C4-2B (cell line): ENCODE data around the gene CATSPER4.

ENCODE experiments used
- ZFX ChIP-seq: fragments of 450-650 bp; IDR thresholded peaks from 2 replicates; pipeline ENCODE4 v1.6.1; 2017
- TF ChIP-seq, protein P1 (sequence below): fragments of 450-650 bp; conservative IDR thresholded peaks from 2 replicates; pipeline ENCODE4 v1.5.1; 2017; ENCODE audit warnings: mild to moderate bottlenecking

DNA sequence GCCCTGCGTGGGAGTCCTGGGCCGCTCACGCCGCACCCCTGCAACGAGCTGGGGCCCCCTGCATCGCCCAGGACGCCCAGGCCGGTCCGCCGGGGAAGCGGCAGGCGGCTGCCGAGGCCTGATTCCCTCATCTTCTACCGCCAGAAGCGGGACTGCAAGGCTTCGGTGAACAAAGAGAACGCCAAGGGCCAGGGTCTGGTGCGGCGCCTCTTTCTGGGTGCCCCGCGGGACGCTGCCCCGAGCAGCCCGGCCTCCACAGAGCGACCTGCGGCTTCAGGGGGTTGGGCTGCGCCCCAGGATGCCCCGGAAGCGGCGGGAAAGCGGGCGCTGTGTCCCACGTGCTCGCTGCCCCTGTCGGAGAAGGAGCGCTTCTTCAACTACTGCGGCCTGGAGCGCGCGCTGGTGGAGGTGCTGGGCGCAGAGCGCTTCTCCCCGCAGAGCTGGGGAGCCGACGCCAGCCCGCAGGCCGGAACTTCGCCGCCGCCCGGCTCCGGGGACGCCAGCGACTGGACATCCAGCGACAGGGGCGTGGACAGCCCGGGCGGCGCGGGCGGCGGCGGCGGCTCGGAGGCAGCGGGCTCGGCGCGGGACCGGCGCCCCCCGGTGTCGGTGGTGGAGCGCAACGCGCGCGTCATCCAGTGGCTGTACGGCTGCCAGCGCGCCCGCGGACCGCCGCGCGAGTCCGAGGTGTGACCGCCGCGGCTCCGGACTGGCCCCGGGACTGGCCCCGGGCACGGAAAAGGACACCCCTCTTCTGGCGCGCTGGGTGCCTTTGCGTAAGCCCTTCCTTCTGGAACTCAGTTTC lies 28.8 kb upstream of the CATSPER4 start:
- TF ChIP-seq, protein P1, sequence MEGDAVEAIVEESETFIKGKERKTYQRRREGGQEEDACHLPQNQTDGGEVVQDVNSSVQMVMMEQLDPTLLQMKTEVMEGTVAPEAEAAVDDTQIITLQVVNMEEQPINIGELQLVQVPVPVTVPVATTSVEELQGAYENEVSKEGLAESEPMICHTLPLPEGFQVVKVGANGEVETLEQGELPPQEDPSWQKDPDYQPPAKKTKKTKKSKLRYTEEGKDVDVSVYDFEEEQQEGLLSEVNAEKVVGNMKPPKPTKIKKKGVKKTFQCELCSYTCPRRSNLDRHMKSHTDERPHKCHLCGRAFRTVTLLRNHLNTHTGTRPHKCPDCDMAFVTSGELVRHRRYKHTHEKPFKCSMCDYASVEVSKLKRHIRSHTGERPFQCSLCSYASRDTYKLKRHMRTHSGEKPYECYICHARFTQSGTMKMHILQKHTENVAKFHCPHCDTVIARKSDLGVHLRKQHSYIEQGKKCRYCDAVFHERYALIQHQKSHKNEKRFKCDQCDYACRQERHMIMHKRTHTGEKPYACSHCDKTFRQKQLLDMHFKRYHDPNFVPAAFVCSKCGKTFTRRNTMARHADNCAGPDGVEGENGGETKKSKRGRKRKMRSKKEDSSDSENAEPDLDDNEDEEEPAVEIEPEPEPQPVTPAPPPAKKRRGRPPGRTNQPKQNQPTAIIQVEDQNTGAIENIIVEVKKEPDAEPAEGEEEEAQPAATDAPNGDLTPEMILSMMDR, result peak; percentile 33
- no peak for TF ChIP-seq ZFX
